ENCODE results near the gene N4BP2L2. TPM values are rescaled to one million over a fixed set of nuclear protein-coding genes. Genes with fewer than 3 reads are reported as not detected.

N4BP2L2 gene
- total and polyA plus RNA-seq, 9 of the 15 experiments (the other 6 are each of a cell fraction or from before 2014, with no cell fraction given), result 33.9 to 76.4 (median 48.7) TPM

DNA sequence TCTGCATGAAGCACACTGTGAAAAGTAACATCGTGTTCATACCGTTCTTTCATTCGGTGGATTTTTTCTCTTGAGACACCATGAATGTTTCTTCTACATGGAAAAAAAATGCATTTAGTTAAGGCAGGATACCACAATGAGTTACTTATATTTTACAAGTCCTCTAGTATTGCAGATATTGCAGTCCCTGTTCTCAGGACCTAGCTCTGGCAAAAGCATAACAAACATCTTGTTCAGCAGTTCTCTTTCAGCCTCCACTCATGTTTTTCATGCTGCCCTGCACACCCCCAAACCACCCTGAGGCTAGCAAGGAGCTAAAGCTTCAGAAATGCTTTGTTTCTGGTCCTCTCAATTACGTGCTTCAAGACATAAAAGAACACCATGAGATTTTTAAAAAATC is 135.5 kb downstream of the N4BP2L2 start (continued):
- TF ChIP-seq, protein P1, sequence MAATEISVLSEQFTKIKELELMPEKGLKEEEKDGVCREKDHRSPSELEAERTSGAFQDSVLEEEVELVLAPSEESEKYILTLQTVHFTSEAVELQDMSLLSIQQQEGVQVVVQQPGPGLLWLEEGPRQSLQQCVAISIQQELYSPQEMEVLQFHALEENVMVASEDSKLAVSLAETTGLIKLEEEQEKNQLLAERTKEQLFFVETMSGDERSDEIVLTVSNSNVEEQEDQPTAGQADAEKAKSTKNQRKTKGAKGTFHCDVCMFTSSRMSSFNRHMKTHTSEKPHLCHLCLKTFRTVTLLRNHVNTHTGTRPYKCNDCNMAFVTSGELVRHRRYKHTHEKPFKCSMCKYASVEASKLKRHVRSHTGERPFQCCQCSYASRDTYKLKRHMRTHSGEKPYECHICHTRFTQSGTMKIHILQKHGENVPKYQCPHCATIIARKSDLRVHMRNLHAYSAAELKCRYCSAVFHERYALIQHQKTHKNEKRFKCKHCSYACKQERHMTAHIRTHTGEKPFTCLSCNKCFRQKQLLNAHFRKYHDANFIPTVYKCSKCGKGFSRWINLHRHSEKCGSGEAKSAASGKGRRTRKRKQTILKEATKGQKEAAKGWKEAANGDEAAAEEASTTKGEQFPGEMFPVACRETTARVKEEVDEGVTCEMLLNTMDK (IDR thresholded peaks at IDR 0.05; ENCODE audit: borderline replicate concordance, insufficient read depth, low read depth, low read length, poor library complexity, severe bottlenecking), result no peak
- TF ChIP-seq, protein P2, sequence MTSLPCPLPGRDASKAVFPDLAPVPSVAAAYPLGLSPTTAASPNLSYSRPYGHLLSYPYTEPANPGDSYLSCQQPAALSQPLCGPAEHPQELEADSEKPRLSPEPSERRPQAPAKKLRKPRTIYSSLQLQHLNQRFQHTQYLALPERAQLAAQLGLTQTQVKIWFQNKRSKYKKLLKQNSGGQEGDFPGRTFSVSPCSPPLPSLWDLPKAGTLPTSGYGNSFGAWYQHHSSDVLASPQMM (CRISPR knock-in tag; IDR thresholded peaks at IDR 0.05), result no peak
- TF ChIP-seq GATAD2B (IDR thresholded peaks at IDR 0.05; ENCODE audit: borderline replicate concordance) (no peak), LEF1 (IDR thresholded peaks at IDR 0.05) (no peak), SNRNP70 (optimal IDR thresholded peaks at IDR 0.05; ENCODE audit: low read depth, low read length) (no peak)

DNA sequence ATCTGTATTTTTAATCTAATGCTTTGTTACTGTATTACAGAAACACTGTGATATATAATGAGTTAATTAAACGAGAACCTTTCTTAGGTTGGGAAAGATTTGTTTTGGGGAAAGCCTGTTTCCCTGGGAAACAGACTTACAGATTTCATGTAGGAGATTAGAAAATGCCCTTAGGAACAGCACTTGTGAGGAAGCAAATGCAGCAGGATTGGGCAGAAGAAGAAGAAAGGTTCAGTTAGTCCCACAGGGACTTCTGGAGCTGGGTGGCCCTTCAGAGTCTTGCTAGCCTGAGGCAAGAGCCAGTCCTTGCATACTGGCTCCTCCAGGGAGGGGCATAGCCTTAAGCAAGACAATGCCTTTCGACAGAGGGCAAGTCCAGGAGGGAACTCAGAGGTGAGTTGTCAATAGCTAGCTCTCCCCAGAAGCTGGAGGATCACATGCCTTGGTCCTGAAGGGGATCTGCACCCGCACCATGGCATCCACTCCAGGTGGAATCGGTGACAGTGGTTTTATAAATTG is 147.4 kb downstream of the N4BP2L2 start:
- in situ Hi-C loops (cut with MboI) (no loop called here), intact Hi-C loops (cut with micrococcal nuclease) (no loop called here)
- no peaks in the 10 kb centered on the region for H4K20me1 ChIP-seq (replicated peaks; ENCODE audit: control insufficient read depth, insufficient read depth, low read length)
- no peaks in the 10 kb centered on the region for H3K79me2 ChIP-seq (ENCODE audit: control insufficient read depth, insufficient read depth, low read length)
- DNase-seq (ENCODE audit: extremely low read depth in 1 of 4, low spot score in 3 of 4), result no peak
- no peak overlapping the region for H3K9ac ChIP-seq (ENCODE audit: insufficient read depth in 1 of 2, low read depth in 2 of 2, low read length in 2 of 2)
- no peak overlapping the region for H2AFZ ChIP-seq (ENCODE audit: low read depth, low read length)
- H3K4me1 ChIP-seq (replicated peaks in 1 of 2; ENCODE audit: control insufficient read depth in 2 of 2, insufficient read depth in 2 of 2, low read length in 2 of 2), result no peaks in the 10 kb centered on the region
- BruUV-seq (replicated peaks), result no TSS peak
- H3K27ac ChIP-seq (ENCODE audit: extremely low read depth, low read depth, low read length), result no peak overlapping the region
- no peak for ATAC-seq
- 77% methylated on average over 4 of the region's 4 CpGs for WGBS (ENCODE audit: insufficient coverage, low coverage, missing lambda C conversion rate)
- ChIA-PET CTCF (ENCODE audit: low intra/inter-chr PET ratio) (no interaction called here), POLR2A (no interaction called here)
- H3K9me3 ChIP-seq (replicated peaks; ENCODE audit: control insufficient read depth, insufficient read depth, low read depth, low read length), result no peaks in the 10 kb centered on the region
- 0 out of 3 replicates have a peak, but pooled peaks cover 12% of the 10 kb centered on the region for H3K36me3 ChIP-seq (ENCODE audit: control insufficient read depth, insufficient read depth, low read length)
- no peak for FAIRE-seq
- H3K4me3 ChIP-seq, result no peak overlapping the region
- H3K27me3 ChIP-seq (ENCODE audit: control insufficient read depth in 2 of 2, insufficient read depth in 2 of 2, low read length in 2 of 2), result no peaks in the 10 kb centered on the region
- no peak overlapping the region for H3K4me2 ChIP-seq (ENCODE audit: insufficient read depth, low read length)
- H3K9me1 ChIP-seq (ENCODE audit: control insufficient read depth, insufficient read depth, low read length), result no peaks in the 10 kb centered on the region
- TF ChIP-seq, protein P3, sequence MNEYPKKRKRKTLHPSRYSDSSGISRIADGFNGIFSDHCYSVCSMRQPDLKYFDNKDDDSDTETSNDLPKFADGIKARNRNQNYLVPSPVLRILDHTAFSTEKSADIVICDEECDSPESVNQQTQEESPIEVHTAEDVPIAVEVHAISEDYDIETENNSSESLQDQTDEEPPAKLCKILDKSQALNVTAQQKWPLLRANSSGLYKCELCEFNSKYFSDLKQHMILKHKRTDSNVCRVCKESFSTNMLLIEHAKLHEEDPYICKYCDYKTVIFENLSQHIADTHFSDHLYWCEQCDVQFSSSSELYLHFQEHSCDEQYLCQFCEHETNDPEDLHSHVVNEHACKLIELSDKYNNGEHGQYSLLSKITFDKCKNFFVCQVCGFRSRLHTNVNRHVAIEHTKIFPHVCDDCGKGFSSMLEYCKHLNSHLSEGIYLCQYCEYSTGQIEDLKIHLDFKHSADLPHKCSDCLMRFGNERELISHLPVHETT (CRISPR knock-in tag; conservative IDR thresholded peaks at IDR 0.05 in 1 of 2, IDR thresholded peaks at IDR 0.05 in 1 of 2), result no peak
- TF ChIP-seq POLR3A (IDR thresholded peaks at IDR 0.05; ENCODE audit: borderline replicate concordance, extremely low read depth, insufficient read depth, insufficient read length) (no peak), SREBF1 (IDR thresholded peaks at IDR 0.05; ENCODE audit: borderline replicate concordance, low read depth, low read length) (no peak), EGR1 (conservative IDR thresholded peaks at IDR 0.05) (no peak), RBM17 (IDR thresholded peaks at IDR 0.05; ENCODE audit: borderline replicate concordance, low read depth, low read length) (no peak), COPS2 (conservative IDR thresholded peaks at IDR 0.05) (no peak)
- TF ChIP-seq, protein P4, sequence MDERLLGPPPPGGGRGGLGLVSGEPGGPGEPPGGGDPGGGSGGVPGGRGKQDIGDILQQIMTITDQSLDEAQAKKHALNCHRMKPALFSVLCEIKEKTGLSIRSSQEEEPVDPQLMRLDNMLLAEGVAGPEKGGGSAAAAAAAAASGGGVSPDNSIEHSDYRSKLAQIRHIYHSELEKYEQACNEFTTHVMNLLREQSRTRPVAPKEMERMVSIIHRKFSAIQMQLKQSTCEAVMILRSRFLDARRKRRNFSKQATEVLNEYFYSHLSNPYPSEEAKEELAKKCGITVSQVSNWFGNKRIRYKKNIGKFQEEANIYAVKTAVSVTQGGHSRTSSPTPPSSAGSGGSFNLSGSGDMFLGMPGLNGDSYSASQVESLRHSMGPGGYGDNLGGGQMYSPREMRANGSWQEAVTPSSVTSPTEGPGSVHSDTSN (CRISPR knock-in tag; IDR thresholded peaks at IDR 0.05; ENCODE audit: low read depth), result no peak
- TF ChIP-seq, protein P4 (tag; conservative IDR thresholded peaks at IDR 0.05; ENCODE audit: low read depth), result no peak
